Lower lobe of right lung (tissue), 2 donors: Measurements from ENCODE around the gene TBX3. TPM values are rescaled to one million over a fixed set of nuclear protein-coding genes. Genes with fewer than 3 reads are reported as not detected.

ENCODE experiments used
- ATAC-seq, 2 donors: fragments of 200-7000 bp; cut with Tn5 transposase; one replicate each; pipeline ENCODE4 v1.9.1; 2020 to 2022; ENCODE audit warnings: mild to moderate bottlenecking in 2 of 2, moderate library complexity in 2 of 2
- DNase-seq: peaks from one replicate; pipeline ENCODE4 v3.0.0-alpha.2; 2020
- H3K27ac ChIP-seq: fragments of 200-600 bp; one replicate; pipeline ENCODE4 v1.8.0; 2022
- H3K27me3 ChIP-seq: fragments of 200-600 bp; one replicate; pipeline ENCODE4 v1.8.0; 2022; ENCODE audit warnings: low read depth
- H3K36me3 ChIP-seq: fragments of 200-600 bp; one replicate; pipeline ENCODE4 v1.8.0; 2022; ENCODE audit warnings: mild to moderate bottlenecking
- H3K4me1 ChIP-seq: fragments of 200-600 bp; one replicate; pipeline ENCODE4 v1.8.0; 2022
- H3K4me3 ChIP-seq: fragments of 200-600 bp; one replicate; pipeline ENCODE4 v1.8.0; 2022; ENCODE audit warnings: mild to moderate bottlenecking
- H3K9me3 ChIP-seq: fragments of 200-600 bp; one replicate; pipeline ENCODE4 v1.8.0; 2022
- intact Hi-C: fragments of 100-400 bp; cut with DNase I; formaldehyde crosslinking; loops from one replicate; pipeline ENCODE4 v1.11.0; 2022
- total RNA-seq: library from RNA; stranded (reverse); fragmentation: NEBNext Ultra II Directional; extraction: Animal tissue kit (Norgen Biotek cat#: 25700); gene quantifications from one replicate; pipeline ENCODE4 v1.2.1, GENCODE V29; 2021
- TF ChIP-seq, protein P1 (sequence below): fragments of 200-600 bp; IDR thresholded peaks from one replicate; pipeline ENCODE4 v1.8.0; 2022; ENCODE audit warnings: antibody characterized with exemption, mild to moderate bottlenecking
- donor health status: DM: no; HTN: yes; CAD: no; lungs with severe emphysema.

Gene TBX3
- total RNA-seq, 1 donor from 2014 or later: 50.9 TPM

DNA sequence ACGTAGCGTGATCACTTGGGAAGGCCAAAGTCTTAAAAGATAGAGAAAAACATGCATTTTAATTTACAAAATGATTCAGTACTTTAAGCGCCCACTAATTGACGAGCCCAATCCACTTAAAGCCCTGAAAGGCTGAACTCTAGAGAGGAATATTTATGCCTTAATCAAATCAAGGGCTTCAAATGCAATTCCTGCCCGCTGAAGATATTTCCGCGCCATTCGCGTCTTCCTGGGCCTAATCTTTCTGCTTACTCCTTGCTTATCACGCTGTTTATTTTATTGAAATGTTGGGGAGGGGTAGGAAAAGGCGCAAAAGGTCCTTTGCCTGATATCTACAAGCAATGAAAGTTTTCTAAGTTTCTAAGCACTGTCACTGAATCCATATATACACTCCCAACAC, 4.0 kb downstream of the TBX3 start:
- DNase-seq (no peak), ATAC-seq (no peak)
- Histone ChIP-seq H3K27ac (peak overlapping the region; percentile 90), H3K4me3 (peak overlapping the region; percentile 66), H3K36me3 (peaks cover 10% of the 10 kb centered on the region), H3K4me1 (peaks cover 4% of the 10 kb centered on the region), H3K27me3 (peaks cover 40% of the 10 kb centered on the region), H3K9me3 (no peaks in the 10 kb centered on the region)
- intact Hi-C loops: loop anchor here (10.0 kb wide), 1 partner anchor 1075 kb away; no protein-coding TSS in a partner anchor
- TF ChIP-seq, protein P1, sequence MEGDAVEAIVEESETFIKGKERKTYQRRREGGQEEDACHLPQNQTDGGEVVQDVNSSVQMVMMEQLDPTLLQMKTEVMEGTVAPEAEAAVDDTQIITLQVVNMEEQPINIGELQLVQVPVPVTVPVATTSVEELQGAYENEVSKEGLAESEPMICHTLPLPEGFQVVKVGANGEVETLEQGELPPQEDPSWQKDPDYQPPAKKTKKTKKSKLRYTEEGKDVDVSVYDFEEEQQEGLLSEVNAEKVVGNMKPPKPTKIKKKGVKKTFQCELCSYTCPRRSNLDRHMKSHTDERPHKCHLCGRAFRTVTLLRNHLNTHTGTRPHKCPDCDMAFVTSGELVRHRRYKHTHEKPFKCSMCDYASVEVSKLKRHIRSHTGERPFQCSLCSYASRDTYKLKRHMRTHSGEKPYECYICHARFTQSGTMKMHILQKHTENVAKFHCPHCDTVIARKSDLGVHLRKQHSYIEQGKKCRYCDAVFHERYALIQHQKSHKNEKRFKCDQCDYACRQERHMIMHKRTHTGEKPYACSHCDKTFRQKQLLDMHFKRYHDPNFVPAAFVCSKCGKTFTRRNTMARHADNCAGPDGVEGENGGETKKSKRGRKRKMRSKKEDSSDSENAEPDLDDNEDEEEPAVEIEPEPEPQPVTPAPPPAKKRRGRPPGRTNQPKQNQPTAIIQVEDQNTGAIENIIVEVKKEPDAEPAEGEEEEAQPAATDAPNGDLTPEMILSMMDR: no peak

DNA sequence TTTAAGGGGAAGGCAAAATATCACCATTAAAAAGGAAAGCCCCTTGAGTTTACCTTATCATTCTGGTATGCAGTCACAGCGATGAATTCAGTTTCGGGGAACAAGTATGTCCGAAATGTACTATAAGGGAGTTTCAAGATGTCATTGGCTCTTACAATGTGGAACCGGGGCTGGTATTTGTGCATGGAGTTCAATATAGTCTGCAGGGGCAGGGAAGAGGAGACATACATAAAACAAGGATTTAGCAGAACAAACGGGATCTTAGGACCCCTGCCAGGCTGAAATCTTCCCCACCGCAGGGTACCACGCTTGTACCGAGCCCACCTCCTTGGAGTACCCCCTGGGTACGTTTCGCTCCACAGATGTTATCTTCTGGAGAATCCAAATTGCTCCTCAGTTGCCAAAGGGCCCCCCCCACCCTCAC, 4.5 kb downstream of the TBX3 start:
- intact Hi-C loops: loop anchor here (10.0 kb wide), 1 partner anchor 1075 kb away; no protein-coding TSS in a partner anchor
- ATAC-seq (no peak), DNase-seq (no peak)
- Histone ChIP-seq H3K27me3 (peaks cover 40% of the 10 kb centered on the region), H3K27ac (peak overlapping the region; percentile 90), H3K36me3 (peaks cover 13% of the 10 kb centered on the region), H3K9me3 (no peaks in the 10 kb centered on the region), H3K4me1 (no peaks in the 10 kb centered on the region), H3K4me3 (peak overlapping the region; percentile 66)
- TF ChIP-seq, protein P1: no peak

DNA sequence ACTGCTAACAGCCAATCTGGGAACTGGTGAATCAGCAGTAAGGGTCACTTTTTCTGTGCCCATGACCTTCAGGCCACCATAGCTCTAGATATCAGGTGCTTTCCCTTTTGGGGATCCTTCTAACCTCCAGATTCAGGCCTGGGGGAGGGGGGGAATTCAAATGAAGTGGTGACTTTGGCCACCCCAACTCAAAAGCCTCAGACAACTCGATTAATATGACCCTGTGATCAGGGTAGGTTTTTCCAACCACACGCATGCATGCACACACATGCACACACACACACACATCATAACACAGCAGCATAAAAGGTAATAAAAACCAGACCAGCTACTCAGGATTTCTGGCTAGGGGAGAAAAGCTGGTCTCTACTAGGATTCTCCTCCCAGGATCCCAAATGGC, 5.3 kb downstream of the TBX3 start:
- intact Hi-C loops: loop anchor here (10.0 kb wide), 1 partner anchor 1076 kb away; no protein-coding TSS in a partner anchor
- Histone ChIP-seq H3K4me1 (no peaks in the 10 kb centered on the region), H3K27me3 (peaks cover 38% of the 10 kb centered on the region), H3K27ac (peak overlapping the region; percentile 90), H3K36me3 (peaks cover 21% of the 10 kb centered on the region), H3K4me3 (peak overlapping the region; percentile 66), H3K9me3 (no peaks in the 10 kb centered on the region)
- TF ChIP-seq, protein P1: no peak
- ATAC-seq (no peak), DNase-seq (no peak)

DNA sequence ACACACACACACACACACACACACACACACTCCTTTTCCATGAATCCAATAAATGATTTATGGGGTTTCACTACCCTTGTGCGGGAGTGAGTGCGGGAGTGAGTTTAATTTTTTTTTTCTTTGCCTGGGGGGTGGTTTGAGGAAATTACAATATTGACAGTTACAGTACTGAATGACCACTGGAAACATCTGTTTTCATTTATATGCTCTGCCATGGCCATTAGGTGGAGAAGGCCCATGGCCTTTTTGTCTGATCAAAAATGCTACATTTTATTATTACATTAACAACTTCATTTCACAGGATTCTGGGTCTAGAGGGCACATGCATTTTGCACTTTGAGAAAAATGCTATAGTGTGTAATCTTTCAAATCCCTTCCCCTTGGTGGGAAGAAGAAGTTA, 5.9 kb downstream of the TBX3 start:
- Histone ChIP-seq H3K27me3 (peaks cover 35% of the 10 kb centered on the region), H3K9me3 (no peaks in the 10 kb centered on the region), H3K4me1 (no peaks in the 10 kb centered on the region), H3K27ac (peak overlapping the region; percentile 90), H3K36me3 (peaks cover 23% of the 10 kb centered on the region), H3K4me3 (peak overlapping the region; percentile 66)
- ATAC-seq: no peak
- intact Hi-C loops: loop anchor here (10.0 kb wide), 1 partner anchor 1077 kb away; no protein-coding TSS in a partner anchor
- TF ChIP-seq, protein P1: no peak
- no peak for DNase-seq

DNA sequence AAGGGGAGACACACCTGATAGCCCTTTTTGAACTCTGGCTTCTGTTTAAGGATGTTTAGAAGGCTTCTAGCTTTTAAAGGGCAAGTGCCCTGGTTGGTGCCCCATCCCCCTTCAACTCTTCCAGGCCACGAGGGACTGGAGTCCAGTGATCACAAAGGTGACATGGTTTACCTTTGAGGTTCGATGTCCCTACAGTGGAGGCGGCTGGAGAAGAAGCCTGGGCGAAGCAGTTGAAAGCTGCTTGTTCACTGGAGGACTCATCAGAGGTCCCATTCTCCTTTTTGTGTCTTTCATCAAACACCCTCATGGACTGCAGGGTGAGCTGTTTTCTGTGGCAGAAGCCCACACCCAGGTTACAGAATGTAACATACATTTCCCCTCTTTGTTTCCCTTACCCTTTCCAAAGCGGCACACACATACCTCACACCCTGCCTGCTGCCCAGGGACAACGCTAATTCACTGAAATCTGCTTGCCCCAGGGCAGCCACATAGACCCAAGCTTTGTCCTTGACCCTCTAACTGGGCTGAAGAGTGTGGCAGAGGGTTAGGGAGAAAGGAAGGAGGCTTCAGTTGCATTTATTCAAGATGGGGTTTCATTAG, 7.7 kb downstream of the TBX3 start:
- DNase-seq (no peak), ATAC-seq (no peak)
- Histone ChIP-seq H3K4me1 (no peaks in the 10 kb centered on the region), H3K9me3 (no peaks in the 10 kb centered on the region), H3K4me3 (peak overlapping the region; percentile 50), H3K36me3 (peaks cover 23% of the 10 kb centered on the region), H3K27ac (peak overlapping the region; percentile 84), H3K27me3 (peaks cover 40% of the 10 kb centered on the region)
- TF ChIP-seq, protein P1: no peak
- intact Hi-C loops: loop anchor here (10.0 kb wide), 1 partner anchor 1079 kb away; no protein-coding TSS in a partner anchor
